WERI-Rb-1 (cell line): ENCODE data around the gene HMGCS2.

Experiments used
- DNase-seq: peaks from one replicate; pipeline ENCODE4 v3.0.0-alpha.2; 2020
- H3K27ac ChIP-seq: fragments of 250-450 bp; sonication (Bioruptor Pico); 2 replicates; pipeline ENCODE4 v1.5.1; 2020; ENCODE audit warnings: mild to moderate bottlenecking, moderate library complexity
- H3K27me3 ChIP-seq: fragments of 250-450 bp; sonication (Bioruptor Pico); 2 replicates; pipeline ENCODE4 v1.5.1; 2021; ENCODE audit warnings: mild to moderate bottlenecking, low read depth, moderate library complexity; ENCODE audit not compliant: insufficient read depth, severe bottlenecking
- H3K36me3 ChIP-seq: fragments of 250-450 bp; sonication (Bioruptor Pico); 2 replicates; pipeline ENCODE4 v1.5.1; 2020; ENCODE audit warnings: mild to moderate bottlenecking, moderate library complexity
- H3K4me3 ChIP-seq: 2 replicates; pipeline ENCODE4 v1.5.1; 2011; ENCODE audit warnings: low read depth, mild to moderate bottlenecking, control low read depth, low read length
- H3K9me3 ChIP-seq: fragments of 250-450 bp; sonication (Bioruptor Pico); 2 replicates; pipeline ENCODE4 v1.5.1; 2021; ENCODE audit warnings: mild to moderate bottlenecking, moderate library complexity; ENCODE audit not compliant: severe bottlenecking
- TF ChIP-seq, protein P1 (sequence below): IDR thresholded peaks from 2 replicates; pipeline ENCODE4 v1.5.1; 2011; ENCODE audit warnings: low read depth, mild to moderate bottlenecking, control low read depth, inconsistent platforms, low read length

Gene HMGCS2

DNA sequence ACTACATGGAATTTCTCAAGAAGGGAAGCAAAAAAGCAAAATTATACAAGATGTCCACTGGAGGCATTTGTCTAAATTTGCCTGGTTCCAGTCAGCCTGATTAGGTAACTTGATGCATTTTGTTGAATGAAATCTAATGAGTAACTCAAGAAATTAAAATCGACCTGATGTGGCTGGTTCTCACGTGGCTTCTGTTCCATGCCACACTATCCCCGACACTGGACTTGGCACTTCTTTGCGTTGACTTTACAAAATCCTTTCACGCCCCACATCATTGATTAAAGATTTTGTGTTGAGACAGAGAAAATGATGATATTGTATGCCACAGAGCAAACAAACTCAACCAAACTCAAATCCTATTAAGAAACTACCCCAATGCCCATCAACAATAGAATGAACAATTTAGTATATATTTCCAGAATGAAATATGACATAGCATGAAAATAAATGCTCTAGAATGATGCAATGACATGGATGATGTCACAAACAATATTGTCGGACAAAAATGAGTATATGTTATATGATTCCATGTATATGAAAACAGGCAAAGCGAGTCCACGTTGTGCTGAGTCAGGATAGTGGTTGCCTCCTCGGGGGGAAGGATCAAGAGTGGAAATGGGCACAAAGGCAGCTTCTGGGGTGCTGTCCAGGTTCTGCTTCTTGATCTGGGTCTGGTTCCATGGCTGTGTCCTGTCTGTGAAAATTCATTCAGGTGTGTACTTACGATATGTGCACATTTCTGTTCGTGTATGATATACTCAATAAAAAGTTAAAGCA, 12.9 kb upstream of the HMGCS2 start:
- TF ChIP-seq, protein P1, sequence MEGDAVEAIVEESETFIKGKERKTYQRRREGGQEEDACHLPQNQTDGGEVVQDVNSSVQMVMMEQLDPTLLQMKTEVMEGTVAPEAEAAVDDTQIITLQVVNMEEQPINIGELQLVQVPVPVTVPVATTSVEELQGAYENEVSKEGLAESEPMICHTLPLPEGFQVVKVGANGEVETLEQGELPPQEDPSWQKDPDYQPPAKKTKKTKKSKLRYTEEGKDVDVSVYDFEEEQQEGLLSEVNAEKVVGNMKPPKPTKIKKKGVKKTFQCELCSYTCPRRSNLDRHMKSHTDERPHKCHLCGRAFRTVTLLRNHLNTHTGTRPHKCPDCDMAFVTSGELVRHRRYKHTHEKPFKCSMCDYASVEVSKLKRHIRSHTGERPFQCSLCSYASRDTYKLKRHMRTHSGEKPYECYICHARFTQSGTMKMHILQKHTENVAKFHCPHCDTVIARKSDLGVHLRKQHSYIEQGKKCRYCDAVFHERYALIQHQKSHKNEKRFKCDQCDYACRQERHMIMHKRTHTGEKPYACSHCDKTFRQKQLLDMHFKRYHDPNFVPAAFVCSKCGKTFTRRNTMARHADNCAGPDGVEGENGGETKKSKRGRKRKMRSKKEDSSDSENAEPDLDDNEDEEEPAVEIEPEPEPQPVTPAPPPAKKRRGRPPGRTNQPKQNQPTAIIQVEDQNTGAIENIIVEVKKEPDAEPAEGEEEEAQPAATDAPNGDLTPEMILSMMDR: no peak
- DNase-seq: no peak
- no peak overlapping the region for H3K27ac ChIP-seq

DNA sequence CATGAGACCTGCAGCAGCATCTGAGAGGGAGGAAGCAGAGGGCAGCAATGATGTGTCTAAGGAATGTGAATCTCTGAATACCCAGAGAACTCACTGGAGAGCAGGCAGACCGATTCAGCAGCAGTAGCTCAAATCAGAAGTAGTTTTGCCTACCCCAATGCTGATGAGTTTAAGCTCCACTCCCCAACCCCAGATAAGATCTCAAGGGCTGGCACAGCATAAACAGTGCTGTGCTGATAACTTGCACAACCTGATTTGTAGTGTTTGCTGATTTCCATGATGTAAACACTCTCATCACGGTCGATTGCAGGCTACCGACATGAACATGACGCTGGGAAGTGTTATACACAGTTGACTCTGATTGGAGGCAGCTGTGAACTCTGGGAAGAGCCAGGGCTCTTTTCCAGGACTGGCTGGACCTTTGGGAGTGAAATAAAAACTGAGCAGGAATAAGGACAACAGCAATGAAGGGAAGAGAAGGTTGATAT, 11.2 kb upstream of the HMGCS2 start:
- no peak overlapping the region for H3K27ac ChIP-seq
- no peaks in the 10 kb centered on the region for H3K9me3 ChIP-seq
- no peak overlapping the region for H3K4me3 ChIP-seq
- H3K36me3 ChIP-seq: no peaks in the 10 kb centered on the region
- no peaks in the 10 kb centered on the region for H3K27me3 ChIP-seq
- TF ChIP-seq, protein P1: no peak
- no peak for DNase-seq

More for the DNA sequence above, 12.9 kb upstream of the HMGCS2 start:
- Histone ChIP-seq H3K4me3 (no peak overlapping the region), H3K9me3 (no peaks in the 10 kb centered on the region), H3K27me3 (no peaks in the 10 kb centered on the region), H3K36me3 (no peaks in the 10 kb centered on the region)

DNA sequence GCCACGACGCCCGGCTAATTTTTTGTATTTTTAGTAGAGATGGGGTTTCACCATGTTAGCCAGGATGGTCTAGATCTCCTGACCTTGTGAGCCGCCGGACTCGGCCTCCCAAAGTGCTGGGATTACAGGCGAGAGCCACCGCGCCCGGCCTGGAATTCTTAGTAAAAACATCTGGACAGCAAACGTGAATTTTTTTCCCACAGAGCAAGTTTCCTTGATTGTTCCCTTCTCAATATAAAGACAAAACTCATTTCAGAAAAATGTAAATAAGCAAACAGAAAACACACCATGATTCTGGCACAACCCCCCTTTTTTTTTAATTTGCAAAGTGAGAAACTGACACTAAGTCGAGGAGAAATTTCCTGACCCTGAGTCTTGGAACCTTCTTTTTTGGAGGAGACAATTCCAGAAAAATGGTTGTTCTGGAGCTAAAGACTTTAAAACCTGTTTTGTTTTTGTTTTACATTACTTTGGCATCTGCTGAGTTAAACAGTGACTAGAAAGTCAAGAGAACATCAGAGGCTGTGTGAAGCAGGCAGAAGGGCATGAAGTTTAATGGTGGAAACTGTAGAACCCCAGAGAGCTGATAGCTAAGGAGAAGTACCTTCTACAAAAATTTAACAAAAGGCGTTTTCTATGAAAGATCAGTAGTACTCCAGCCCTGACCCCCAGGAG, 10.3 kb upstream of the HMGCS2 start:
- H3K36me3 ChIP-seq: no peaks in the 10 kb centered on the region
- H3K4me3 ChIP-seq: no peak overlapping the region
- no peak overlapping the region for H3K27ac ChIP-seq
- H3K9me3 ChIP-seq: no peaks in the 10 kb centered on the region
- H3K27me3 ChIP-seq: no peaks in the 10 kb centered on the region
- TF ChIP-seq, protein P1: no peak
- no peak for DNase-seq

DNA sequence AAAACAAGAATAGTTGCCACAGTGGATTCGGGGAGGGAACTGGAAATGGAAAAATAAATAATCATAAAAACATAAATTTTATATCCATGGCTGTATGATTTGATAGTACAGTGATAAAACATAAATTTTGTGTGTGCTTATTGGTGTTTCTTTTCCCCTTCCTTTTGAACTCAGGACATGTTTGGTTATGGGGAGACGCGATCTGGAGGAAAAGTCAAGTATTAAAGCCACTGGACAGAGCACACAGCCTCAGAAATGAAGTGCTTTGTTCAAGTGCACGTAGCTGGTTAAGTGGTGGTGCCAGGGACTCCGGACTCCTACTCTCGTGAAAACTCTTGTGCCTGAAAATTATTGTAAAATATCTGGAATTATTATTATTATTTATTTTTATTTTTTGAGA, 9.7 kb upstream of the HMGCS2 start:
- Histone ChIP-seq H3K4me3 (no peak overlapping the region), H3K27me3 (no peaks in the 10 kb centered on the region)
- no peak for DNase-seq

DNA sequence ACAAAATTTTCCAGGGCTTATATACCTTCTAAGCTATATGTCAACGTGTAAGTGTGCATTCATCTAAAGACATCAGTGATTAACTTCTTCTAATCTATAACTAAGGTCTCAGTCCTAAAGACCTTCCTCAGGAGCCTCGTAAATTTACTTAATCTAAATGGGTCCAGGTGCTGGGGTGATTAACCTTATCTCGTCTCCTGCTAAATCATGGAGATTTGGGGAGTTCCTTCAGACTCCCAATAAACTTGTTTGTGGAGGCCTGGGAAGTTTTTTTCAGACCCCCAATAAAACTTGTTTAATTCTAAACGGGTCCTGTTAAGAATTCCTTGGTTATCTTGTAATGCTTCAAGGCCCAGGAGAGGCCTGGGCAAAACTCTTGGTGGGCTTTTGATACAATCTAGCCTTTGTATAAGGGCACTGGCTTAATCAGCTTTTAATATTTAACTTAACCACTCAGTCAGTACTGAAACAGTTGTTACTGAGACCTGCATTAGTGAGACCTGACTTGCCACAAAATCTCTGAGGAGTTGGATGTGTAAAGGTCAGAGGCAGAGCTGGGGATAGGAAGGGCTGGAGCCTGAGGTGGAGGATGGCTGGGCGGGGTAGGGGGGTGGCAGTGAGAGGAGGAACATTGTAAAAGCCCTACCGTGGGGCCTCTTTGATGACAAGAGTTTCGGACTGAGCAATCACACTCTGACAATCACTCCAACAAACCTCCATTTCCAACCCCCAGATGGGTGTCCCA, 6.2 kb upstream of the HMGCS2 start:
- Histone ChIP-seq H3K4me3 (peak overlapping the region; percentile 19; the same call in 1 of the 2 replicates), H3K36me3 (no peaks in the 10 kb centered on the region), H3K27me3 (no peaks in the 10 kb centered on the region), H3K27ac (peak overlapping the region; percentile 70), H3K9me3 (no peaks in the 10 kb centered on the region)
- peak; percentile 69 for DNase-seq
- TF ChIP-seq, protein P1: no peak

More for the DNA sequence above, 9.7 kb upstream of the HMGCS2 start:
- H3K9me3 ChIP-seq: no peaks in the 10 kb centered on the region
- no peaks in the 10 kb centered on the region for H3K36me3 ChIP-seq
- TF ChIP-seq, protein P1: no peak
- H3K27ac ChIP-seq: no peak overlapping the region
